Ascending aorta (tissue), 2 donors: ENCODE results near the gene SLC27A2. TPM values are rescaled to one million over a fixed set of nuclear protein-coding genes. Genes with fewer than 3 reads are reported as not detected.
"Not testable (repeated sequence)": the region's sequence is repeated elsewhere in the genome, so short reads cannot be mapped to it uniquely, and the experiment has no call there.

Experiments
- DNase-seq, 2 donors: peaks; one replicate each; pipeline ENCODE4 v3.0.0-alpha.2; 2019; ENCODE audit warnings: low spot score in 2 of 2
- H3K27ac ChIP-seq, 2 donors: fragments of 200-600 bp; sonication (generic); one replicate each; pipeline ENCODE4 v1.5.1; 2016 to 2017; ENCODE audit warnings: mild to moderate bottlenecking in 1 of 2
- H3K27me3 ChIP-seq: fragments of 200-600 bp; sonication (generic); one replicate; pipeline ENCODE4 v1.5.1; 2017
- H3K36me3 ChIP-seq, 2 donors: fragments of 200-600 bp; sonication (generic); one replicate each; pipeline ENCODE4 v1.5.1; 2016
- H3K4me1 ChIP-seq, 2 donors: fragments of 200-600 bp; sonication (generic); one replicate each; pipeline ENCODE4 v1.5.1; 2016 to 2017; ENCODE audit warnings: mild to moderate bottlenecking in 1 of 2
- H3K4me3 ChIP-seq, 2 donors: fragments of 200-600 bp; sonication (generic); one replicate each; pipeline ENCODE4 v1.5.1; 2016 to 2017; ENCODE audit warnings: mild to moderate bottlenecking in 1 of 2
- H3K9me3 ChIP-seq, 2 donors: fragments of 200-600 bp; sonication (generic); one replicate each; pipeline ENCODE4 v1.5.1; 2016
- CTCF ChIP-seq, 3 experiments: fragments of 200-600 bp in 2 of 3; fragments of 450-650 bp in 1 of 3; sonication (generic) in 2 of 3; IDR thresholded peaks; one replicate each; pipeline ENCODE4 v1.5.1; 2016 to 2019; ENCODE audit warnings: antibody characterized with exemption in 3 of 3, mild to moderate bottlenecking in 1 of 3, moderate library complexity in 1 of 3
- intact Hi-C: fragments of 100-400 bp; cut with DNase I; formaldehyde crosslinking; loops from one replicate; pipeline ENCODE4 v1.15.1; 2023
- total RNA-seq: library from RNA; depleted of rRNA; stranded (reverse); fragments of >200 nt; gene quantifications from one replicate; pipeline ENCODE4 v1.1.0, GENCODE V29; 2016

Gene SLC27A2
- total RNA-seq, 1 donor from 2014 or later, result not detected

- Histone ChIP-seq H3K4me1 (no peaks in the 10 kb centered on the region), H3K27me3 (no peaks in the 10 kb centered on the region)
- intact Hi-C loops, result no loop called here
These were observed 6.0 kb downstream of the SLC27A2 start for GRCh38 chr15:50187997-50188396.

GRCh38 chr15:50188793-50189192 lies 6.8 kb downstream of the SLC27A2 start:
- intact Hi-C loops, H3K9me3 ChIP-seq, H3K4me1 ChIP-seq, H3K27me3 ChIP-seq, DNase-seq, H3K27ac ChIP-seq, H3K36me3 ChIP-seq, H3K4me3 ChIP-seq: not testable (repeated sequence)

More at GRCh38 chr15:50187997-50188396, 6.0 kb downstream of the SLC27A2 start:
- no peak for DNase-seq
- Histone ChIP-seq H3K4me3 (no peak overlapping the region), H3K36me3 (no peaks in the 10 kb centered on the region), H3K27ac (no peak overlapping the region), H3K9me3 (no peaks in the 10 kb centered on the region)
- TF ChIP-seq CTCF (IDR thresholded peaks at IDR 0.05), result no peak

GRCh38 chr15:50189633-50190032 lies 7.6 kb downstream of the SLC27A2 start:
- no peak for DNase-seq
- Histone ChIP-seq H3K36me3 (no peaks in the 10 kb centered on the region), H3K27me3 (no peaks in the 10 kb centered on the region), H3K4me1 (no peaks in the 10 kb centered on the region), H3K4me3 (no peak overlapping the region), H3K9me3 (no peaks in the 10 kb centered on the region), H3K27ac (no peak overlapping the region)
- no peak for TF ChIP-seq CTCF (IDR thresholded peaks at IDR 0.05)
- intact Hi-C loops, result no loop called here

GRCh38 chr15:50190166-50190570 lies 8.2 kb downstream of the SLC27A2 start:
- Histone ChIP-seq H3K4me1 (no peaks in the 10 kb centered on the region), H3K9me3 (no peaks in the 10 kb centered on the region), H3K36me3 (no peaks in the 10 kb centered on the region), H3K27me3 (no peaks in the 10 kb centered on the region), H3K4me3 (no peak overlapping the region), H3K27ac (no peak overlapping the region)
- TF ChIP-seq CTCF (IDR thresholded peaks at IDR 0.05), result no peak
- no peak for DNase-seq
- intact Hi-C loops, result no loop called here

GRCh38 chr15:50190723-50191122 lies 8.7 kb downstream of the SLC27A2 start:
- Histone ChIP-seq H3K27me3 (no peaks in the 10 kb centered on the region), H3K4me1 (no peaks in the 10 kb centered on the region), H3K36me3 (no peaks in the 10 kb centered on the region), H3K27ac (no peak overlapping the region), H3K4me3 (no peak overlapping the region), H3K9me3 (no peaks in the 10 kb centered on the region)
- intact Hi-C loops, result no loop called here
- TF ChIP-seq CTCF (IDR thresholded peaks at IDR 0.05), result no peak
- DNase-seq, result no peak

GRCh38 chr15:50192164-50192563 lies 10.2 kb downstream of the SLC27A2 start:
- no peaks in the 10 kb centered on the region for H3K36me3 ChIP-seq
- no peaks in the 10 kb centered on the region for H3K4me1 ChIP-seq
- no peaks in the 10 kb centered on the region for H3K27me3 ChIP-seq
- no peak overlapping the region for H3K27ac ChIP-seq
- no peaks in the 10 kb centered on the region for H3K9me3 ChIP-seq
- no peak overlapping the region for H3K4me3 ChIP-seq
- intact Hi-C loops, result no loop called here
- TF ChIP-seq CTCF (IDR thresholded peaks at IDR 0.05), result no peak
- DNase-seq, result no peak
